Esophagus muscularis mucosa (tissue), 4 donors: ENCODE data around the gene RBFA. TPM values are rescaled to one million over a fixed set of nuclear protein-coding genes. Genes with fewer than 3 reads are reported as not detected.

Source experiments
- DNase-seq: peaks from one replicate; pipeline ENCODE4 v3.0.0-alpha.2; 2017; ENCODE audit errors: extremely low spot score
- H3K27ac ChIP-seq, 4 donors: fragments of 200-600 bp; sonication (generic); replicated peaks in 1 of 4; 1 replicate in 3 of 4; 2 replicates in 1 of 4; pipeline ENCODE4 v1.5.1; 2016 to 2019; ENCODE audit warnings: mild to moderate bottlenecking in 1 of 4
- H3K27me3 ChIP-seq, 4 donors: fragments of 200-600 bp; sonication (generic); one replicate each; pipeline versions ENCODE4 v1.5.1 to v1.6.0; 2016 to 2019
- H3K36me3 ChIP-seq, 4 donors: fragments of 200-600 bp; sonication (generic); one replicate each; pipeline ENCODE4 v1.5.1; 2016 to 2019
- H3K4me1 ChIP-seq, 4 donors: fragments of 200-600 bp; sonication (generic); one replicate each; pipeline ENCODE4 v1.5.1; 2016 to 2019
- H3K4me3 ChIP-seq, 4 donors: fragments of 200-600 bp; sonication (generic); 1 replicate in 2 of 4; 2 replicates in 2 of 4; pipeline ENCODE4 v1.5.1; 2016 to 2019; ENCODE audit warnings: mild to moderate bottlenecking in 4 of 4, moderate library complexity in 1 of 4
- H3K9me3 ChIP-seq, 4 donors: fragments of 200-600 bp; sonication (generic); 1 replicate in 3 of 4; 2 replicates in 1 of 4; pipeline ENCODE4 v1.5.1; 2016 to 2019
- EP300 ChIP-seq: sonication (generic); formaldehyde crosslinking; IDR thresholded peaks from one replicate; pipeline ENCODE4 v1.6.1; 2017; ENCODE audit warnings: antibody characterized with exemption
- POLR2A ChIP-seq: fragments of 450-650 bp; IDR thresholded peaks from one replicate; pipeline ENCODE4 v1.6.1; 2017; ENCODE audit warnings: antibody characterized with exemption, moderate library complexity, mild to moderate bottlenecking, low read depth
- POLR2AphosphoS5 ChIP-seq, 2 donors: sonication (generic); formaldehyde crosslinking; IDR thresholded peaks; one replicate each; pipeline ENCODE4 v1.6.1; 2017; ENCODE audit warnings: antibody characterized with exemption in 2 of 2
- WGBS: methylation state at CpG from one replicate; pipeline ENCODE4 v1.1.5; 2018; 5-methylcytosine and 5-hydroxymethylcytosine counted together
- intact Hi-C: fragments of 100-400 bp; cut with DNase I; formaldehyde crosslinking; loops from one replicate; pipeline ENCODE4 v1.15.1; 2023
- total RNA-seq, 4 donors: library from RNA; depleted of rRNA; stranded (reverse); fragments of >200 nt; gene quantifications; one replicate each; pipeline versions ENCODE4 v1.1.0 to v1.2.1, GENCODE V29; 2016
- TF ChIP-seq, protein P1 (sequence below), 3 experiments: fragments of 200-600 bp in 2 of 3; fragments of 450-650 bp in 1 of 3; sonication (generic) in 2 of 3; IDR thresholded peaks; one replicate each; pipeline ENCODE4 v1.5.1; 2017 to 2019; ENCODE audit warnings: antibody characterized with exemption in 3 of 3, mild to moderate bottlenecking in 2 of 3, moderate library complexity in 1 of 3

RBFA gene
- total RNA-seq, 4 donors from 2014 or later, result 22.0 to 32.0 (median 25.6) TPM

DNA sequence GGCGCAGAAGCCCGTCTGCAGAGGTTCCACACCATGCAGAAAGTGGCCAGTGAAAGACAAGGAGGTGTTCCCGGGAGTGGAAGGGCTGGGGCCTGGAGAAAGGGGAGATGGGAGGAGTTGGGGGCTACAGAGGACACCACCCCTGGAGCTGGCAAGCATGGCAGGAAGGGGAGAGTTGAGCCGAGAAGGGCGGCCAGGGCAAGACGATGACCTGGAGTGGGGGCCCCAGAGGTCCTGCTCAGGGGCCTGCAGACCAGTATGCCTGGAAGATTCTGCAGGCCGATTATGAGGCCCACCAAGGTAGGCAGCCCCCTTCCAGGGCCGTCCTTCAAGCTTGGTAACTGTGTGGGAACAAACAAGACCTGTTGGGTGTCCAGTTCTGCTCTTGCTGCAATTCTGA lies 33.1 kb downstream of the RBFA start:
- intact Hi-C loops, result no loop called here
- H3K4me1 ChIP-seq, result no peaks in the 10 kb centered on the region
- 88% methylated on average over 8 of the region's 8 CpGs for WGBS
- H3K27me3 ChIP-seq, result no peaks in the 10 kb centered on the region
- peak; percentile 90 for DNase-seq
- no peak overlapping the region for H3K27ac ChIP-seq
- TF ChIP-seq EP300, result no peak
- TF ChIP-seq POLR2AphosphoS5 (IDR thresholded peaks at IDR 0.05), result no peak
- TF ChIP-seq, protein P1, sequence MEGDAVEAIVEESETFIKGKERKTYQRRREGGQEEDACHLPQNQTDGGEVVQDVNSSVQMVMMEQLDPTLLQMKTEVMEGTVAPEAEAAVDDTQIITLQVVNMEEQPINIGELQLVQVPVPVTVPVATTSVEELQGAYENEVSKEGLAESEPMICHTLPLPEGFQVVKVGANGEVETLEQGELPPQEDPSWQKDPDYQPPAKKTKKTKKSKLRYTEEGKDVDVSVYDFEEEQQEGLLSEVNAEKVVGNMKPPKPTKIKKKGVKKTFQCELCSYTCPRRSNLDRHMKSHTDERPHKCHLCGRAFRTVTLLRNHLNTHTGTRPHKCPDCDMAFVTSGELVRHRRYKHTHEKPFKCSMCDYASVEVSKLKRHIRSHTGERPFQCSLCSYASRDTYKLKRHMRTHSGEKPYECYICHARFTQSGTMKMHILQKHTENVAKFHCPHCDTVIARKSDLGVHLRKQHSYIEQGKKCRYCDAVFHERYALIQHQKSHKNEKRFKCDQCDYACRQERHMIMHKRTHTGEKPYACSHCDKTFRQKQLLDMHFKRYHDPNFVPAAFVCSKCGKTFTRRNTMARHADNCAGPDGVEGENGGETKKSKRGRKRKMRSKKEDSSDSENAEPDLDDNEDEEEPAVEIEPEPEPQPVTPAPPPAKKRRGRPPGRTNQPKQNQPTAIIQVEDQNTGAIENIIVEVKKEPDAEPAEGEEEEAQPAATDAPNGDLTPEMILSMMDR (IDR thresholded peaks at IDR 0.05), result no peak
- TF ChIP-seq POLR2A, result no peak
- no peaks in the 10 kb centered on the region for H3K36me3 ChIP-seq
- no peak overlapping the region for H3K4me3 ChIP-seq
- peaks cover 0 to 4% (median 0%) of the 10 kb centered on the region in 4 donors for H3K9me3 ChIP-seq

DNA sequence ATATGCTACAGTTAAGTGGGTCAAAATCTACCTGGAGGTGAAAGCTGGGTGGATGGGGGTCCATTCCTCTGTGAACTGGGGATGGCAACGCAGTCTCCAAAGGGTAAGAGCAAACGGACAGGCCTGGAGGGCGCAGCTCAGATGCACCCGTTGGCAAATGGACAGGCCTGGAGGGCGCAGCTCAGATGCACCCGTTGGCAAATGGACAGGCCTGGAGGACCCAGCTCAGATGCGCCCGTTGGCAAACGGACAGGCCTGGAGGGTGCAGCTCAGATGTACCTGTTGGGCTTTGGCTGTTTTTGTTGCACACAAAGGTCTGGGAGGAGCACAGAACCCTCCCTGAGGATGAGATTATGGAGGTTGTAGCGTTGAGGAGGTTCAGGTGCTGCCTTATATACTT lies 33.7 kb downstream of the RBFA start:
- no peak overlapping the region for H3K27ac ChIP-seq
- intact Hi-C loops, result no loop called here
- peak; percentile 47 for DNase-seq
- no peaks in the 10 kb centered on the region for H3K36me3 ChIP-seq
- H3K4me1 ChIP-seq, result no peaks in the 10 kb centered on the region
- TF ChIP-seq EP300 (no peak), POLR2AphosphoS5 (IDR thresholded peaks at IDR 0.05) (no peak)
- H3K27me3 ChIP-seq, result no peaks in the 10 kb centered on the region
- WGBS, result 96% methylated on average over 6 of the region's 10 CpGs
- H3K9me3 ChIP-seq, result no peaks in the 10 kb centered on the region
- no peak overlapping the region for H3K4me3 ChIP-seq

DNA sequence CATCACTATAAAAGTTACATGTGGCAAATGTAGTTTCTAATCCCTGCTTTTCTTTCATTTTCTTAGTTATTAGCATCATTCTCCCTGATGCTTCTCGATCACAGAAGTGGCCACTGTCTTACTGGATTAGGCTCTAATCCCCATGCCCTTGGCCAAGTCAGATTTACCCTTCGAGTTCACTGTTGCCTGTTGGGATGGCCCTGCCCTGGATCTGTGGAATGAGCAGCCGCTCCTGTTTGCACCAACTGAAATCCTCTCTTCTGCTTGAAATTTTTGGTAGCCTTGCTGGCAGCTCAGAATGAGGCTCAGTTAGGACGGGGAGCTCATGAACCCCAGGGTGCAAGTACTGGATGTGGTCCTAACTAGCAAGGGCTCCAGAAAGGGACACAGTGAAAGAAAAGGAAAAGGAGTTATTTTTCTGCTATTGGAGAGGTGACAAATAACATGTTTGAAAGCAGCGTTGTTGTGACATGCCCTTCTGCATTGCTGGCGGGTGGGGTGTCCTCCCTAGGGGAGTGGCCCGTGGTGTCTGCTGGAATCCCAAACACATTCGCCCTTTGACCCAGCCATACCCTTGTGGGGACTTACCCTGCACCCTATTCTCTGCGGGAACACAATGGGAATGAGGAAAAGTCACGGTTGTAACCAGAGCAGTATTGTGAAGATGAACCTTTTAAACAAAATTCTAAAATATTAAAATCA lies 34.5 kb downstream of the RBFA start:
- no peaks in the 10 kb centered on the region for H3K4me1 ChIP-seq
- no peaks in the 10 kb centered on the region for H3K27me3 ChIP-seq
- peaks cover 0 to 1% (median 0%) of the 10 kb centered on the region in 4 donors for H3K36me3 ChIP-seq
- TF ChIP-seq POLR2AphosphoS5 (IDR thresholded peaks at IDR 0.05) (no peak), EP300 (no peak), POLR2A (no peak)
- TF ChIP-seq, protein P1 (IDR thresholded peaks at IDR 0.05), result no peak
- no peak overlapping the region for H3K27ac ChIP-seq
- WGBS, result 84% methylated on average over 10 of the region's 10 CpGs
- no peaks in the 10 kb centered on the region for H3K9me3 ChIP-seq
- H3K4me3 ChIP-seq, result no peak overlapping the region
- DNase-seq, result peak; percentile 66
- intact Hi-C loops, result no loop called here

DNA sequence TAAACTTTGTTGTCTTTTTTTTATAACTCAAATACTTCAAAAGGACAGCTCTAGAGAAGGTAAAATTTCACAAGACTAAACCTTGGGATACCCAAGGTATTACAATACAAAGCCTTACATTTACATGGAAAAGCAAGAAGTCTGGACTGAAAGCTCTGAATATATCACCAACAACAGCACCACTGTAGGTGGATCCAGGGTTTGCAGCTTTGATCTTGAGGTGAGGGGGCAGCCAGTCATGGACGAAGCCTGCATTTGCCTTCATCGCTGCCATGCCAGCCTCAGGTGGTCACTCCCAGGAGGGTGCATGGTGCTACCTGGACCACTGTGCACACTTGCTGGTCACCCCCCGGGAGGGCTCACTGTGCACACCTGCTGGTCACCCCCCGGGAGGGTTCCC lies 36.6 kb downstream of the RBFA start:
- intact Hi-C loops, result no loop called here
- no peak overlapping the region for H3K27ac ChIP-seq
- no peaks in the 10 kb centered on the region for H3K4me1 ChIP-seq
- H3K36me3 ChIP-seq, result peaks cover 0 to 6% (median 3%) of the 10 kb centered on the region in 4 donors
- H3K27me3 ChIP-seq, result no peaks in the 10 kb centered on the region
- TF ChIP-seq POLR2A (no peak), EP300 (no peak), POLR2AphosphoS5 (IDR thresholded peaks at IDR 0.05) (no peak)
- TF ChIP-seq, protein P1 (IDR thresholded peaks at IDR 0.05), result no peak
- 88% methylated on average over 2 of the region's 4 CpGs for WGBS
- H3K9me3 ChIP-seq, result no peaks in the 10 kb centered on the region
- no peak for DNase-seq
- H3K4me3 ChIP-seq, result no peak overlapping the region

DNA sequence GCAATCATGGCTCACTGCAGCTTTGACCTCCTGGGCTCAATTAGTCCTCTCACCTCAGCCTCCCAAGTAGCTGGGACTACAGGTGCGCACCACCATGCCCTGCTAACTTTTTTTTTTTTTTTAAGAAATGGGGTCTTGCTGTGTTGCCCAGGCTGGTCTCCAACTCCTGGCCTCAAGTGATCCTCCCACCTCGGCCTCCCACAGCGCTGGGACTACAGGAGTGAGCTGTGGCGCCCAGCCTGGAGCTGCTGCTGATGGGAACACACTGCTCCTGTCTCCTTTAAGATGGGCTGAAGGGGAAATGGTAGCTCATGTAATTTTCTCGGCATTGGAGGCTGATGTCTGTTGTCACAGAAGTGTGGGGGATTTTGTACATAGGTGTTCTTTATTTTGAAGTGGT lies 39.9 kb downstream of the RBFA start:
- DNase-seq, result no peak
- no peaks in the 10 kb centered on the region for H3K27me3 ChIP-seq
- TF ChIP-seq POLR2A (no peak), POLR2AphosphoS5 (IDR thresholded peaks at IDR 0.05) (no peak), EP300 (no peak)
- TF ChIP-seq, protein P1 (IDR thresholded peaks at IDR 0.05), result no peak
- H3K4me1 ChIP-seq, result no peaks in the 10 kb centered on the region
- H3K27ac ChIP-seq, result no peak overlapping the region
- no peak overlapping the region for H3K4me3 ChIP-seq
- 88% methylated on average over 5 of the region's 5 CpGs for WGBS
- intact Hi-C loops, result no loop called here
- H3K36me3 ChIP-seq, result peaks cover 0 to 6% (median 3%) of the 10 kb centered on the region in 4 donors
- no peaks in the 10 kb centered on the region for H3K9me3 ChIP-seq
